Stimulated activated naive CD8-positive, alpha-beta T cell treated with anti-CD3 and anti-CD28 coated beads, Interleukin-15, Interleukin-2, amounts not matched to agents 100 ng/mL and 50 ng/mL, for 24 hours (primary cell): Measurements from ENCODE around the gene RIOK3.
A peak's percentile ranks its signal among the peaks of the same experiment; 100 is the strongest.

Experiments
- H3K27ac Mint-ChIP-seq: one replicate; pipeline ENCODE4 v1.8.0; 2021; ENCODE audit warnings: mild to moderate bottlenecking, mixed read lengths
- H3K27me3 Mint-ChIP-seq: one replicate; pipeline ENCODE4 v1.8.0; 2021; ENCODE audit warnings: mixed read lengths
- H3K36me3 Mint-ChIP-seq: one replicate; pipeline ENCODE4 v1.8.0; 2021; ENCODE audit warnings: low read depth, mixed read lengths
- H3K4me1 Mint-ChIP-seq: one replicate; pipeline ENCODE4 v1.8.0; 2021; ENCODE audit warnings: low read depth, mixed read lengths
- H3K4me3 Mint-ChIP-seq: one replicate; pipeline ENCODE4 v1.8.0; 2021; ENCODE audit warnings: mild to moderate bottlenecking, mixed read lengths
- H3K9me3 Mint-ChIP-seq: one replicate; pipeline ENCODE4 v1.8.0; 2021; ENCODE audit warnings: mixed read lengths

The RIOK3 gene

DNA sequence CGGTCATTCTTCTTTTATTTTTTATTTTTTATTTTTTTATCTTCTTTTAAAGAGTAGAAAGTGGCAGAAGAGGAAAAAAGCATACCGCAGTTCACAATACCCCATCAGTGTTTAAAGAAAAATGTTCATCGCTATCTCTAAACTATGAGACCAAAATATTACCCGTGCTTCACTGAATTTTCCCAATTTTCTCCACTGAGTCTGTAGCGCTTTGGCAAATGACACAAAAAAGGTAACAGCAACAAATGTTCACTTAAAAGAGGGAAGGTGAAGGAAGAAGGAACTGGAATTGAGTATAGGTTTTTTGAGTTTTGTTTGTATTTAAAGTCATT lies 15.1 kb upstream of the RIOK3 start:
- Mint-ChIP-seq H3K4me3 (peak overlapping the region; percentile 92), H3K36me3 (no peaks in the 10 kb centered on the region), H3K27ac (peak overlapping the region; percentile 70), H3K9me3 (no peaks in the 10 kb centered on the region), H3K27me3 (no peaks in the 10 kb centered on the region), H3K4me1 (peaks cover 28% of the 10 kb centered on the region)

DNA sequence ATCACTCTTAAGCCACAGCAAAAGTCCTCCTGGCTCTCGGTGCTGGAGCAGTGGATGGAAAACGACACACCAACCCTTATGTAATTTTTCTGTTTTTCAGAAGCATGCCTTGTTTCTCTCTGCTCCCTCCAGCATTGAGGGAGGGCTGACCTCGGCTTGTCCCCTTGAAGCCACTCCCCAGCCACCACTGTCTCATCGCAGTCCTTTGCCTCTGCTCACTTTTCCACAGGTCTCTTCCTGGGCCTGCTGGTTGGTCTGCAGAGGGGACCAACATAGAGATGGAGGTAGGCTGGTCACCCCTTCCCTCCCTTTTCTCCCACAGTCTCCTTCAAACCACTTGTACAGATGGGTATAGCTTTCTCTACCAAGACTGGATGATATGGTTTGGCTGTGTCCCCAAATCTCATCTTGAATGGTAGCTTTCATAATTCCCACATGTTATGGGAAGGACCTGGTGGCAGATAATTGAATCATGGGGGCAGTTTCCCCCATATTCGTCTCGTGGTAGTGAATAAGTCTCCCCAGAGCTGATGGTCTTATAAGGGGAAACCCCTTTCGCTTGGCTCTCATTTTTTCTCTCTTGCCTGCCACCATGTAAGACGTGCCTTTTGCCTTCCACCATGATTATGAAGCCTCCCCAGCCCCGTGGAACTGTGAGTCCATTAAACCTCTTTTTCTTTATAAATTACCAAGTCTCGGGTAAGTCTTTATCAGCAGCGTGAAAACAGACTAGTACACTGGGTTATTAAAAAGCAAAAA lies 14.3 kb upstream of the RIOK3 start:
- Mint-ChIP-seq H3K36me3 (no peaks in the 10 kb centered on the region), H3K9me3 (no peaks in the 10 kb centered on the region), H3K4me3 (peak overlapping the region; percentile 92), H3K27ac (no peak overlapping the region), H3K4me1 (peaks cover 28% of the 10 kb centered on the region), H3K27me3 (no peaks in the 10 kb centered on the region)

DNA sequence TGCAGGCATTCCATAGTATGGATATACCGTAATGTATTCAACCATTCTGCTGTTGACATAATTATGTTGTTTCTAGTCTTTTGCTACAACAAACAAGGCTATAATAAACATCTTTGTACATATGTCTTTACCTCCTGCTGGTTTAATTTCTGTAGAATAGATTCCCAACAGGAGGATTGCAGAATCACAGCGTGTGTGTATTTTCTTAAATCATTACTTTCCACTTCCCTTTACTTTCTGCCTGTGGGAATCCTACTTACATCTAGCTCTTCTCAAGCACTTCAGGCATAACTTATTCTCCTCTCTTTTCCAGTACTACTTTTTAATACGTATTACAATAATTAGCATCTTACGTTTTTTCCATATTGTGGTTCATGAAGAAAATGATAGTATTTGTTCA lies 13.0 kb upstream of the RIOK3 start:
- Mint-ChIP-seq H3K4me3 (no peak overlapping the region), H3K27me3 (no peaks in the 10 kb centered on the region)

DNA sequence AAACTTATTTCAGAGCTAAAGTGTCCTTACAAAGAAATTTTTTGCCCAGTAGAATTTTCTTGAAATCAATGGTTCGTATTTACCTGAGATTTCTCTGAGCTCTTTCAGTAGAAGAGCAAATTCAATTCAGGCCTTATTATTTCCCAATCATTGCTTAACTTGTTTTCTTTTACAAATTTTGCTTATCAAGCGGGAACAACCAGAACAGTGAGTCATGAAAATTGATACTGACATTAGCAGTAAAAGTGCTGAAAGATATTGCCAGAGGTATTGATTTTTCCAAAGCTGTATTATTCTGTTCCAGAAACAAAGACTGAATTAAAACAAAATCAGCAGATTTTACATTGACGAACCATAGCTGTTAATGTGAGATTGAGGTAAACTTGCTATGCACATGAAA lies 10.1 kb upstream of the RIOK3 start:
- Mint-ChIP-seq H3K4me1 (peaks cover 13% of the 10 kb centered on the region), H3K27ac (no peak overlapping the region), H3K9me3 (no peaks in the 10 kb centered on the region), H3K27me3 (peaks cover 3% of the 10 kb centered on the region), H3K36me3 (no peaks in the 10 kb centered on the region), H3K4me3 (no peak overlapping the region)

More for the DNA sequence above, 13.0 kb upstream of the RIOK3 start:
- Mint-ChIP-seq H3K36me3 (no peaks in the 10 kb centered on the region), H3K27ac (no peak overlapping the region), H3K9me3 (no peaks in the 10 kb centered on the region), H3K4me1 (peaks cover 28% of the 10 kb centered on the region)

DNA sequence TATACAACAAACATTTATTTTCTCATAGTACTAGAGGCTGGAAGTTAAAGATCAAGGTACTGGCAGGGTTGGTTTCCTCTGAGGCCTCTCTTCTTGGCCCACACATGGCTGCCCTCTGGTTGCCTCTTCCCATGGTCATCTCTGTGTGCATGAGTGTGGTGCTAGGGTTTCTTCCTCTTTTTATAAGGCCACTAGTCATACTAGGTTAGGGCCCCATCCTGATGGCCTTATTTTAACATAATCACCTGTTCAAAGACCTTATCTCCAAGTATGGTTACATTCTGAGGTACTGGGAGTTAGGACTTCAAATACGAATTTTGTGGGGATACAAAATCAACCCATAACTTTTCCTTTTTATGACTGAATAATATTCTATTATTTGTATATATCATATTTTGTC lies 4.8 kb upstream of the RIOK3 start:
- Mint-ChIP-seq H3K36me3 (no peaks in the 10 kb centered on the region), H3K27ac (no peak overlapping the region), H3K9me3 (no peaks in the 10 kb centered on the region), H3K27me3 (peaks cover 3% of the 10 kb centered on the region), H3K4me3 (no peak overlapping the region), H3K4me1 (peaks cover 21% of the 10 kb centered on the region)

DNA sequence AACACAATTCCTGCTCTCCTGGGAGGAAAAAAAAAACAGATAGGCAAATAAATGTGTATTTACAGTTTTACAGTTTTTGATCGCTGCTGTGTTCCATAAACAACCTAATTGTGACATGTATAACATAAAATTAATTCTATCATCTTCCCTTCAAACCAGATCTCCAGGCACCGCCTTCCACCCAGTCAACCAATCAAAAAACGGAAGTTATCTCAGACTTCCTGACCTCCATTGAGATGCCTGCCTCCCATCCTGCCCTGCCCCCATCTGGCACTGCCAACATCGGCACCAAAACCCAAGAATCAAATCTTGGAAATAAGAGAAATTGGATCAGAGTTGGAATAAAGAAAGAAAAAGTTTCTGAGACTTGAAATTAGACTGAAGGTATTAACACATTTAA lies 3.1 kb upstream of the RIOK3 start:
- H3K4me1 Mint-ChIP-seq = peaks cover 35% of the 10 kb centered on the region
- H3K27ac Mint-ChIP-seq = no peak overlapping the region
- no peak overlapping the region for H3K4me3 Mint-ChIP-seq
- no peaks in the 10 kb centered on the region for H3K36me3 Mint-ChIP-seq
- H3K27me3 Mint-ChIP-seq = peaks cover 3% of the 10 kb centered on the region
- H3K9me3 Mint-ChIP-seq = no peaks in the 10 kb centered on the region

DNA sequence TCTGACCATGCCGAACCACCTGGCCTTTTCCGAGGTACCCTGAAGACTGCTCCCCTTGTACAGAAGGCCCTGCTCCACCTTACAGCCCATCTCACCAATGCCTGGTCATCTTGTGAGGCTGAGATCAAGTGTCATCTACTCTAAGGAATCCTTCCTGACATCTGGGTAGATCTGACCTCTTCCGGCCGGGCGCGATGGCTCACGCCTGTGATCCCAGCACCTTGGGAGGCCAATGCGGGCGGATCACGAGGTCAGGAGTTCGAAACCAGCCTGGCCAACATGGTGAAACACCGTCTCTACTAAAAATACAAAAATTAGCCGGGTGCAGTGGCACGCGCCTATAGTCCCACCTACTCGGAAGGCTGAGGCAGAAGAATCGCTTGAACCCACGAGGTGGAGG lies 2.1 kb upstream of the RIOK3 start:
- Mint-ChIP-seq H3K4me1 (peaks cover 36% of the 10 kb centered on the region), H3K27ac (no peak overlapping the region), H3K27me3 (peaks cover 3% of the 10 kb centered on the region)

DNA sequence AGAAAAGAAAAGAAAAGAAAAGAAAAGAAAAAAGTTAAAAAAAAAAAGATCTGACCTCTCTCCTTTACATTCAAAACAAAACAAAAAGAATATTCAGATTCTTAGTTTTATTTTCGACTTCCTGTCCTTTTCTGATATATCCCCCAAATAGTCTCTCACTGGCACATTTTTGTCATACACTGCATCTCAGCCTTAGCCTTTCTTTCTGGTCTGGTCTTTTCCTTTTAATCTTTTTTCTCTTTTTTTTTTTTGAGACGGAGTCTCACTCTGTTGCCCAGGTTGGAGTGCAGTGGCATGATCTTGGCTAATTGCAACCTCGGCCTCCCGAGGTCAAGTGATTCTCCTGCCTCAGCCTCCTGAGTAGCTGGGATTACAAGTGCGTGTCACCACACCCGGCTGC lies 1.6 kb upstream of the RIOK3 start:
- Mint-ChIP-seq H3K4me3 (no peak overlapping the region), H3K36me3 (no peaks in the 10 kb centered on the region), H3K4me1 (peaks cover 37% of the 10 kb centered on the region), H3K27me3 (peaks cover 3% of the 10 kb centered on the region), H3K9me3 (no peaks in the 10 kb centered on the region), H3K27ac (no peak overlapping the region)

More for the DNA sequence above, 2.1 kb upstream of the RIOK3 start:
- no peak overlapping the region for H3K4me3 Mint-ChIP-seq
- no peaks in the 10 kb centered on the region for H3K36me3 Mint-ChIP-seq
- no peaks in the 10 kb centered on the region for H3K9me3 Mint-ChIP-seq

DNA sequence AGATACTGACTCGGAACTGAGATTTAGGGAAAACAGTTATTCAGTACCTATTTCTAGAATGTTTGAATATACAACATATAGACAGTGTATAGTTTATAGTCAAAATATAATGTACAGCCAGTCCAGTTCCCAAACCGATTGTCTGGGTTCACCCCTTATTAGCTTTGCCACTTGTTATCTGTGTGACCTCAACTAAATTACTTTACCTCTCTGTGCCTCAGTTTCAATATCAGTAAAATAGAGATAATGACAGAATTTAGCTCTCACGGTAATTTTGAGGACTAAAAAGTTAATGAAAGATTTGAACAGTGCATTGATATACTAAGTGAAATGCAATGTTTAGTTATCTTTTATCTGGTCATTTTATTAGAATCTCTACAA lies 750 bp upstream of the RIOK3 start:
- Mint-ChIP-seq H3K4me3 (peak overlapping the region; percentile 100), H3K27ac (peak overlapping the region; percentile 94), H3K27me3 (peaks cover 3% of the 10 kb centered on the region), H3K9me3 (no peaks in the 10 kb centered on the region), H3K4me1 (peaks cover 45% of the 10 kb centered on the region), H3K36me3 (peaks cover 7% of the 10 kb centered on the region)

DNA sequence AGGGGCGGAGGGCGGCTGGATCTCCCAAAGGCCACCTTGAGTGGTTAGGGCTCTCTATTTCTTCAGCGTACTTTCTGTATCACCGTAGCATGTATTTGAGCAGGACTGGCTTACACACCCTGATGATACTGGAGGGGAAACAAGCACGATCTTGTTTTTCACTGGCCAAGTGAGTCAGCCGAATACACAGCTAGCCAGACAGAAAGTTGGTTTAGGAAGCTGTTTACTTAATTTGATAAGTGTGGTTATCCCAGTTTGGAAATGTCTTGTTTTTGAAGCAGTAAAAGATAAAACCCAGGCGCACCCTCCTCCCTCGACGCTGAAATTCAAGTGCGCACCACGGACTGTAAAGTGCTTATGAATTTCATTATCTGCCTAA lies 582 bp downstream of the RIOK3 start:
- no peaks in the 10 kb centered on the region for H3K27me3 Mint-ChIP-seq
- H3K4me1 Mint-ChIP-seq = peaks cover 59% of the 10 kb centered on the region
- H3K27ac Mint-ChIP-seq = peak overlapping the region; percentile 94
- peak overlapping the region; percentile 100 for H3K4me3 Mint-ChIP-seq
- H3K36me3 Mint-ChIP-seq = peaks cover 11% of the 10 kb centered on the region
- H3K9me3 Mint-ChIP-seq = no peaks in the 10 kb centered on the region

DNA sequence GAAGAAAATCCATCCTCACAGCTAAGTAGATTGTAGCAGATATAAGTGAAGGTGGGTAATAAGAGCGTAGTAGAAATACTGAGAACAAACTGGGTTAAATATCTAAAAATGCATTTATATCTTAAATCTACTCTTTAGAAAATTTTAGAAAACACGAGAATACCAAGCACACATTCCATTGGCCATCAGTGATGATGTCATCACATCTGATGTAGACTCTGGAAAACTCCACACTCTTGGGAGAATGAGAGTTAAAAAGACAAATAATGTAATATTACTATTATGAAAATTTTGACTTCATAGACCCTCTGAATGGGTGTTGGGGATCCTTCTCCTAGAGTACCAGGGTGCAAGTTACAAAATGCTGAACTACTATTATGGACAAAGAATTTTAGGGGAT lies 3.7 kb downstream of the RIOK3 start:
- Mint-ChIP-seq H3K4me3 (no peak overlapping the region), H3K4me1 (peaks cover 78% of the 10 kb centered on the region), H3K36me3 (peaks cover 21% of the 10 kb centered on the region), H3K27ac (peak overlapping the region; percentile 13), H3K9me3 (no peaks in the 10 kb centered on the region), H3K27me3 (no peaks in the 10 kb centered on the region)

DNA sequence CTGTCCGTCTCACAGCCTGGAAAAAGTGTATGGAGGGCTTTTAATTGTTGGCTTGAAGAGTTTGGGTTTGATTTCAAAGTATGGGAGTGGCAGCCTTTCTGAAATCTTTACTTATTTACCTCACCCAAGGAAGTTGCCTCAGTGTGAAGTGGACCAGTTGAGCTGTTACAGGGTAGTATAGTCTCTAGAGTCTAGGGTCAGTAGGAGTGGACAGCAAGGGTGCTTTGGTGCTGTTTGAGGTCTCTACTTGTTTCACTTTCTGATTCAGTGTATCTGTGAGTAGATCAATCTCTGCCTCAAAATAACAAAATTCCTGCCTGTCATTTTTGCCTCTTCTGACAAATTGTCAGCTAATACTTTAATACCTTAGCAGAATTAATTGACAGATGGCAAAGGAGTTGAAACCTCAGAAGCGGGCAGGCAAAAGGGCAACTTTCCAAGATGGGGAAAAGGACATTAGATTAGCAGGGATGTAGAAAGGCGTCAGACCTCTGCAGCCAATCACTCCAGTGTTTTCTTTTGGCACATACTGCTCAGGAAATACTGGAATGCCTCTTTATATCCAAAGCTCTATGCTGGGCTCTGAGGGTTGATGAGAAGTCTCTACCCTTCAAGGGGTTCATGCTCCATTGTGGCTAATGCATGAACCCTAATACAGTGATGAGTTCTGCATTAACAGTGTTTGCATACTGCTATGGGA lies 5.9 kb downstream of the RIOK3 start:
- no peaks in the 10 kb centered on the region for H3K9me3 Mint-ChIP-seq
- H3K27me3 Mint-ChIP-seq = no peaks in the 10 kb centered on the region
- peak overlapping the region; percentile 7 for H3K27ac Mint-ChIP-seq
- peaks cover 37% of the 10 kb centered on the region for H3K36me3 Mint-ChIP-seq
- no peak overlapping the region for H3K4me3 Mint-ChIP-seq
- peaks cover 67% of the 10 kb centered on the region for H3K4me1 Mint-ChIP-seq

DNA sequence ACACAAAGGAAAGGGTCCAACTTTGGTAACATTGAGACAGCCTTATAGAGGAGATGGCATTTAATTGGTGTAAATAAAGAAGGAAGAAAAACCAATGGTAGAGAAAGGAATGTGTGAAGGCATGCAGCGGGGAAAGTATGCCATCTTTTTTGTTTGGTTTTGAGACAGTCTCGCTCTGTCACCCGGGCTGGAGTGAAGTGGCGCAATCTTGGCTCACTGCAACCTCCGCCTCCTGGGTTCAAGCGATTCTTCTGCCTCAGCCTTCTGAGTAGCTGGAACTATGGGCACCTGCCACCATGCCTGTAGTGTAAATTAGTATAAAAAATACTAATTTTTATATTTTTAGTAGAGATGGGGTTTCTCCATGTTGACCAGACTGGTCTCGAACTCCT lies 6.4 kb downstream of the RIOK3 start:
- Mint-ChIP-seq H3K9me3 (no peaks in the 10 kb centered on the region), H3K4me3 (no peak overlapping the region), H3K4me1 (peaks cover 62% of the 10 kb centered on the region), H3K27me3 (no peaks in the 10 kb centered on the region), H3K36me3 (peaks cover 40% of the 10 kb centered on the region), H3K27ac (peak overlapping the region; percentile 7)

DNA sequence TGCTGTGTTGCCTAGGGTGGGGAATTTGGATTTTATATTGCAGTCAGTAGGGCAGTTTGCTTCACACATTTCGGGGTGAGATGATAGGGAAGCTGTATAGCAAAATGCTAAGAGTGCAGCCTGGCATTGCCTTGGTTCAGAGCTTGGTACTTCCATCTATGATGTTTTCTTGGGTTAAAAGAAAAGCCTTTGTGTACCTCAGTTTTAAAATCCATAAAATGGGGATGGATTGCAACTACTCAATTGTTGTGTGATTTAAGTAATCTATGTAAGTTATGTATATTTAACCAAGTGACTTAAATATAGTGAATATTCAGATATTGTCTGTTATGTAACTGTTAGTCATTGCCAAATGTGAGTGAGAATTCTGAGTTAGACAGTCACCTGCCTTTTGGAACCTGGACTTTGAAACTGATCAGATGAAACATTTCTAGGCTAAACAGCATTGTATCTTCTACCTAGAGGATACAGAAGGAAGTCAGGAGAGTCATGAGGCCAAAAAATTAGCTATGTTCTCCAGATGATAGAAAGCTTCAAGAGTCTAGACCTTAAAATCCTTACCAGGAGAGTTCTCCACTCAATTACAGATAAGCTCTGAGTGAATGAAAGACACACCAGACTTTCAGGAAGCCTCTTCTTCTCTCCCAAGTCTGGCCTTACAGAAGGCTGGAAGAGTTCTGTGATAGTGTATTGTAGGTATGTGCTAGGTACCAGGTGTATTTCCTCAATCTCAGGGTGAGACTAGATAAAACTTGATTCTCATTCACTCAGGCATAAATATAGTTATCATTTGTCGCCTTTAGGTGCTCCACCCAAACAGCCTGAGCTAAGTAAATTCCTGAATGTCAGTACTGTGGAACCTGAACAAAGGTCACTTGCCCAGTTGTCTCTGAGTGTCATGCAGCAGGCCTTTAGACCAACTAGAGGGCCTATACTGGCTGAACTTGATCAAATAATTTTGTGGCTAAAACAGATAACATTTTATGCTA lies 7.5 kb downstream of the RIOK3 start:
- Mint-ChIP-seq H3K4me1 (peaks cover 55% of the 10 kb centered on the region), H3K27ac (no peak overlapping the region), H3K4me3 (no peak overlapping the region)

DNA sequence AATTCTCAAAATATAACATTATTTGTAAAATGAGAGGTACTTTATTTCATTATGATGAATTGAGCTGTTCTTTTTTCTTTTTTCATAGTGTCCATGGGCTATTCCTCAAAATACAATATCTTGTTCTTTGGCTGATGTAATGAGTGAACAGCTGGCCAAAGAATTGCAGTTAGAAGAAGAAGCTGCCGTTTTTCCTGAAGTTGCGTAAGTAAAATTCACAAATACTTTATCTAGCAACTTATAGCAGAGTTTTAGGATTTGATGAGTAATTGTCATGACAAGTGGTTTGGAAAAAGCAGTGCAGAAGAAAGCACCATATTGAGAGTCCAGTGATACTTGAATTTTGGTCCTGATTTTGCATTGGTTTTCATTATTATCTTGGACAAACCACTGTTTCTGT lies 9.8 kb downstream of the RIOK3 start:
- Mint-ChIP-seq H3K4me3 (no peak overlapping the region), H3K4me1 (peaks cover 41% of the 10 kb centered on the region), H3K36me3 (peaks cover 45% of the 10 kb centered on the region), H3K9me3 (no peaks in the 10 kb centered on the region), H3K27ac (no peak overlapping the region), H3K27me3 (no peaks in the 10 kb centered on the region)

More for the DNA sequence above, 7.5 kb downstream of the RIOK3 start:
- Mint-ChIP-seq H3K36me3 (peaks cover 45% of the 10 kb centered on the region), H3K9me3 (no peaks in the 10 kb centered on the region), H3K27me3 (no peaks in the 10 kb centered on the region)
